ENCODE results near the gene TSPAN32. TPM values are rescaled to one million over a fixed set of nuclear protein-coding genes. Genes with fewer than 3 reads are reported as not detected.

The TSPAN32 gene
- total RNA-seq, 1 experiment from 2014 or later = not detected

- RAD21 ChIA-PET (ENCODE audit: low non-redundant PET in 1 of 2, low total read pairs in 2 of 2, uncharacterized antibody in 2 of 2, unreplicated experiment in 2 of 2) = no interaction called here
- Histone ChIP-seq H3K9me3 (ENCODE audit: control insufficient read depth in 1 of 2, insufficient read depth in 1 of 2, low read depth in 1 of 2, low read length in 2 of 2) (no peaks in the 10 kb centered on the region), H4K20me1 (ENCODE audit: insufficient read depth) (no peaks in the 10 kb centered on the region), H3K4me1 (ENCODE audit: control insufficient read depth in 1 of 2, insufficient read depth in 2 of 2, low read length in 2 of 2) (peaks cover 0 to 6% of the 10 kb centered on the region in 2 experiments; a peak in 2 of 4 replicates), H3K4me2 (ENCODE audit: low read length) (no peak overlapping the region), H3K9ac (ENCODE audit: low read length) (no peak overlapping the region), H2AFZ (ENCODE audit: low read depth, low read length, poor library complexity, severe bottlenecking) (no peak overlapping the region), H3K27me3 (ENCODE audit: insufficient read depth, low read length) (0 out of 2 replicates have a peak, but pooled peaks cover 3% of the 10 kb centered on the region), H3K79me2 (ENCODE audit: insufficient read depth, low read length) (no peaks in the 10 kb centered on the region), H3K4me3 (replicated peaks in 1 of 2; ENCODE audit: low read depth in 1 of 2, low read length in 2 of 2) (no peak overlapping the region), H3K36me3 (ENCODE audit: control insufficient read depth in 1 of 2, insufficient read depth in 2 of 2, low read length in 2 of 2) (no peaks in the 10 kb centered on the region), H3K9me2 (ENCODE audit: insufficient read depth) (no peaks in the 10 kb centered on the region), H3K27ac (ENCODE audit: low read depth, low read length) (no peak overlapping the region)
- BruUV-seq (replicated peaks) = no TSS peak
- POLR2A ChIA-PET = no interaction called here
- TF ChIP-seq POLR2AphosphoS5 (IDR thresholded peaks at IDR 0.05; ENCODE audit: low read depth, low read length) (no peak), ZBTB33 (IDR thresholded peaks at IDR 0.05; ENCODE audit: extremely low read depth, insufficient replicate concordance, low read length) (no peak), SIN3A (IDR thresholded peaks at IDR 0.05; ENCODE audit: low read depth) (no peak), FOSL1 (IDR thresholded peaks at IDR 0.05; ENCODE audit: low read depth) (no peak), RAD21 (IDR thresholded peaks at IDR 0.05; ENCODE audit: low read depth) (no peak), EZH2phosphoT487 (IDR thresholded peaks at IDR 0.05; ENCODE audit: borderline replicate concordance) (no peak), YY1 (IDR thresholded peaks at IDR 0.05; ENCODE audit: extremely low read depth, insufficient replicate concordance, low read depth, low read length) (no peak), CEBPB (IDR thresholded peaks at IDR 0.05; ENCODE audit: low read depth) (no peak), EZH2 (IDR thresholded peaks at IDR 0.05) (no peak), JUND (IDR thresholded peaks at IDR 0.05) (no peak)
- intact Hi-C loops (cut with micrococcal nuclease) = no loop called here
- no peak for DNase-seq (ENCODE audit: low read depth, low spot score)
- CTCF ChIA-PET = interaction anchor here (1.0 kb wide), 1 partner anchor 19 kb away, joined by 4 read pairs; no protein-coding TSS in a partner anchor
- no peak for ATAC-seq
Observed at GRCh38 chr11:2325123-2325522, 23.3 kb downstream of the TSPAN32 start.

Measured in HCT116 (cell line).